Embryonic facial prominence (tissue), 1 donor: ENCODE data around the gene RNU6-8.

Experiments used
- DNase-seq: peaks from one replicate; pipeline ENCODE4 v3.0.0-alpha.2; 2016; ENCODE audit errors: extremely low spot score

Gene RNU6-8

DNA sequence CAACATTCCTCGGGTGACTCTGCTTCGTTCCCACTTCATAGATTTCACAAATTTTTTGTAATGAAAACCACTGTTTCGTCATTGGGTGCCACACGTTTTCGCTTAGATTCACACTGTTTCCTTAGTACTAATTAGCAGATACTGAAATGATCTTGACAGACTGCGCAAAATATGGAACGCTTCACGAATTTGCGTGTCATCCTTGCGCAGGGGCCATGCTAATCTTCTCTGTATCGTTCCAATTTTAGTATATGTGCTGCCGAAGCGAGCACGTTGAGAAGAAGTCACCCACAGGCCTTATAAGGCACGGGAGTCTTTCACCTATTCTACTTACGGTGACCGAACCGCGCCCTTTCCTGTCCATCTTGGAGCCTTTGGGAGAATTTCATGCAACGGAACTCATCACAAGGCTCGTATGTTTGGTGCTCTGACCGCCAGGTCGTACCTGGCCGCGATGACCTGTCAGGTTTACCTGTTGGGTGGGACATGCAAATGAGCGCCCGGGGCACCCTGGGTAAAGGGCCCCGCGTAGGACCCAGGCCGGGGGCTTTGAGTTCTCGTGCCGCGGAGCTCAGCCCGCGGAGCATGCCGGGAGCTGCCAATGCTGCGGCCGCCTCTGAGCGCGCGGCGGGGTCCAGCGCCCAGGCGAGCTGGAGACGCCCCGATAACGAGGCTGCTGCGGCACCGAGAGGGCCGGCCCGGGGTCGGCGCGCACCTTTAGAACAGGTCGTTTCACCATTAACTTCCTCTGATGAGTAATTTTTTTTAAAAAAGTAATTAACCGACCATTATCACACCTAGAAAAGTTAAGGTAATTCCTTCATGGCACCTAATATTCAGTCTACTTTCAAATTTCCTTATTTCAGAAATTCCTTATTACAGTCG is at the start of gene RNU6-8:
Gene RNU6-8, minus strand, starts transcription at position 272 of the 885 bp plus-strand sequence.
- peak; percentile 80 for DNase-seq

DNA sequence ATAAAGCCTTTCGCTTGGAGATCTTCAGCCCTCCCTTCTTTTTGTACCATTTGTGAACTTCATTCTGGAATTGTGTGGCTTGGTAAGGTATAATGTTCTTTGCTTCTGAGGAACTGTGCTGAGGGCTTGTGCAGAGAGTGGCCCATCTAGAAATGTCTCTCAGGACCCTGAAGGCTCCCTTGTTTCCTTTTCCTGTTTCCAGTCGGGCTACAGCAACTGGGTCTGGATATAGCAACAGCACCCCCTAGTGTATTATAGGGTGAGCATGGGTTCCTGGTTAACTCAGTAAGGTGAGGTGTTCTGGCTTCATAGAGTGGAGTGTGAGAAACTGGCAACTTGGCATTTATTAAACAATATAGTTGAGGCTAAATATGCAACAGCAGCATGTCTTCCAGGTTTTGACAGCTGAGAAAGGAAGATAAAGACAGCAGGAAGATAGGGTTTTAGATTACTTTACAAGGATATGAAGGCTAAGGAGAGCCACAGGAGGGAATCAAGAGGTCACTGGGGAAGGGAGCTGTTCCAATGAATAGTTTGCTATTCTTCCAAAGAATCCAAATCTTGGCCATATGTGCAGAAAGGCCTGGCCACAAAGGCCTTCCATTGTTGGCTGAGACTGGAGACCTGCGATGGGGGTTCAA is 49.1 kb upstream of the RNU6-8 start:
- DNase-seq: no peak

DNA sequence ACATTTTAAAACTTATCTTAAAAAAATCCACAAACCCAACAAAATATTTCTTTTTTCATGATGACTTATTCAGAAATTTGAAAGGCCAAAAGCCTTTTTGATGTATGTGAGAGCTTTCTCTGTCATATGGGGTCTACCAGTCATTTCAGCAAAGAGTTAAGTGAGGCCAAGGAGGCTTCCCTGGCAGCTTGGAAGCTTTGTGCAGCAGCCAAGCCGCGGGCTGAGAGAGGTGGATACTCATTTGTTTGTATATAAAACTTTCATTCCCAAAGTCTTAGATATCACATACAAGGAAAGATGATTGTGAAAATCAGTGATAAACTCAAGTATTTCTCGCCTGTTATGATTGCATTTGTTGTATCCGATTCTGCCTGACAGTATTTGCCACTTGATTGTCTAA is 48.5 kb upstream of the RNU6-8 start:
- DNase-seq: no peak

DNA sequence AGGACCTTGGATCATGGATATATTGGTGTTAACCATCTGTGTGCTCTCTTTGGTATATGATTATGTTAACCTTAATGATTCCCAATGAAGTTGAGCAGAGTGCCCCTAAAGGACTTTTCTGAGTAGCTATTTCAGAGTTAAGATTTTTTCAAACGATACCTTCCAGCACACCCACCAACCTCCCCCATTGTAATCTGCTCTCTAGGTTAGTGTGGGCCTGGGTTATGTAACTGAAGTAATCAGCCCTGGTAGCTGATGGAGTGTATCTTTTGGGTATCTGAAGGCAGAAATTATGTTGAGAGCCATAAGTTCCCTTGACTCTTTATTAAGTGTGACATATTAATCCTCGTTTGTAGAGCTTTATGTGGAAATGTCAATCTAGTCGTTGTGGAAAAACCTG is 47.6 kb upstream of the RNU6-8 start:
- no peak for DNase-seq

DNA sequence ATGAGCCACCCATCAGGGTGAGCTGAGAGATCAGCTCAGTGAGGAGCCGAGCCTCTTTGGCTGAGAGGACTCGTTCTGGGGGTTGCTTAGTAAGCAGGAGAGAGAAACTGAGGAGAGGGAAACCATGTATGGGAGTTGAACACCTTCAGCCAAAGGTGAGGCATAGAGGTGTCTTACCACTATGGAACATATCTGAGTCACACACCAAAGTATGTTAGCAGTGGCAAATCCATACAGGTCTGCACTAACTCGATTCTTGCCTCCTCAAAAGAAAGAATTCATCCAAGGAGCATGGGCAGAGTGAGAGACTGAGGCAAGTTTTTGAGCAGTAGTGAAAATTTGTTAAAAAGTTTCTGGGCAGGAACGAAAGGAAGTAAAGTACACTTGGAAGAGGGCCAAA is 46.7 kb upstream of the RNU6-8 start:
- no peak for DNase-seq

DNA sequence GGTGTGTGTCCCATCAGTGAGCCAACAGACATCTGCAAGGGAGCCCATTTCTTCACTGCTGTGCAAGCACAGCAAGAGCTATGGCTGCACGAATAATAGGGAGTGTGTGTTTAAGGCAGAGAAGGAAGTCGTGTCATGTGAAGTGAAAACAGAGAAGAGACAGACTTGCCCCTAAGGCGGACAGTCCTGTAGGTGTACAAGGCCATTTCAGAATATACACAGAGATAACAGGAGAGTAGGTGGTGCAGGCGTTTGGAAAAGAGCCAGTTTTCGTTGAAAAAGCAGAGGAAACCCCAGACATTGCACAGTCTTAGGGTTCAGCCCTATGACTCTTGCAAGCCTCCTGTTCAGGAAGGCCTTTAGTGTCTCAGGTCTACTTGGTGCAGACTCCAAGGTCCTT is 46.3 kb upstream of the RNU6-8 start:
- no peak for DNase-seq

DNA sequence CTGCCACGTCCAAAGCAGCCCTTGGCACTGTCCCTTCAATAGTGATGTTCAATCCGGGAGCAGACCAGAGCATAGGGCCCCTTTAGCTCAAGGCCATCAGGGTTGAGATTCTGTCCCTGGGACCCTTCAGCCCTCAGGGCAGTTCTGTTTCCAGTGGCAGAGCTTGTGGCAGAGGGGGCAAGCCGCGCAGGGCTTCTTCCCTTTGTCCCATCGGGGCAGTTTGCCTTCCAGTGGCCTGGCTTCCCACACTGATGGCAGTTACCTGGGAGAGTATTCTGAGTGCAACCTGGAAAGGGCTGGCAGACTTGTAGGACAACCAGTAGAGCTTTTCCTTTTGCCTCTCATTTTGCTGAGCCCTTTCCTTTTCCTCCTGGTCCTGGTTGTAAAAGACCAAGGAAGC is 43.7 kb upstream of the RNU6-8 start:
- DNase-seq: no peak

DNA sequence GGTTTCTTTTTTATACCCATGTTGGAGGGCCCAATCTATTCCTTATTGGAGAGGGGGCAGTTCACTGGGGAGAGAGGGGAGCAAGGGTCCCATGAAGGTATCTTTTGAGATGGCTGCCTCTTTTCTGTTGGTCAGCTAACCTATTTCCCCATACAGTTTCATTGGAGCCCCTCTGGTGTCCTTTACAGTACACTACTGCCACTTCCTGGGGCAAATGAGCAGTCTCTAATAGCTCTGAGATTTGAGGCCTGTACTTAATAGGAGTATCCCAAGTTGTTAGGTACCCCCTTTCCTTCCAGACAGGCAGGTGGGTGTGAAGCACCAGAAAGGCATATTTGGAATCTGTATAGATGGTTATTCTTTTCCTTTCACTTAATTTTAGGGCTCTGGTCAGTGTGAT is 41.3 kb upstream of the RNU6-8 start:
- DNase-seq: no peak

DNA sequence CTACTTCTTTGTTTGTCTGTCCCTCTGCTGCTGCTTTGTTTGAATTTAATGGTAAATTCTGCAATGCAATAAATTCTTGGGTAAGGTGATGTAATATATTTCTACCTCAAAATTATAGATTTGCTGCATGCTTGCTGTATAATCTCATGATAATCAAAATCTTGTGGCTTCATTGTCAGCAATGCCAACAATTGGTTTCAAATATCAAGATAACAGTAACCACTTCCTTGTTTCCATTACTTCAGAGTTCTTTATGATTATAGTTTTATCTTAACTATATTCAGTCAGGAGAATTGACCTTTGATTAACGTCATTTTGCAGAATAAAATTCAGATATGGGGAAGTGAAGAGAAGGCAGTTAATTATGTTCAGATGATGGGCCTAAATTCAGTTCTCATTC is 30.2 kb upstream of the RNU6-8 start:
- DNase-seq: no peak

DNA sequence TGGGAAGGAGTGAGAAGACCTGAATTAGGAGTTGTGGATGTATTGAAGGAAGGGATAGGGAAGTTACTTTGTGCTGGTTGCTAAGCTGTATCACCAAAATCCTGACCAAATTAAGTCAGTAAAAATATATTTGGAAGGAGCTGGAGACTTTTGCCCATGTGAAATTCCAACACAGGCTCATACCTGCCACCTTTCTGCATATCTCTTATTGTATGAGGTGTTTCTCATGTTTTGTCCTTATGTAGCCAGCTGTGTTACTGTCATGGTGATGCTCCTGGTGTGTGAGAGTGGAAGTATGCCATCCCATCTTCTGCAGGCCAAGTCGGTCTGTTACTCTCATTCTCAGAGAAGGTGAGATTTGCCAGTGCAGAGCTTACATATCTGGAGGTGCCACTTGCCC is 29.4 kb upstream of the RNU6-8 start:
- no peak for DNase-seq

DNA sequence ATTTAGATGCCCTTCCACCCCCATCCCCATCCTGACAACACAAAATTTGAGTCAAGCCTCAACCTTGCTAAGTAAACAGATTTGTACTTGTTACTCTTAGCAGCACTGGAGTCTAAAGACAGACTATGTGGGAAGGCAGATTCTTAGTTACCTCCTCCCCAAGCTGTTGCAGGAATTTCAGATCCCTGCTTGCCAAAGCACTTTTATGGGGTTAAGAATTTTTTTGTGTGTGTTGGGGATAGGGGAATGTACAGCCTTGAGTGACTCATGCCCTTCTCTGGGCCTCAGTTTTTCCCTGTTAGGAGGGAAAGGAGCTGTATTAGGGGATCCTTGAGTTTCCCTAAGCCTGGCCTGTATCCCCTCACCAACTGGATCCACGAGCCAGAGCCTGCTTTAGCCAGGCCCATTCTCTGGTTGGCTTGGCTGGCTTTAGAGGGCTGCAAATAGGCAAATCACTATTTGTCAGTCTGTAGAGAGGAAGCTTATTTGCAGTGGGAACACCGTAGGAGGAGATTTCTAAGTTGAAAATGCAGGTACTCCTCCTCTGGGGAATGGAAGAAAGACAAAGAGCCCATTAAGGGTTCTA is 27.7 kb upstream of the RNU6-8 start:
- no peak for DNase-seq

DNA sequence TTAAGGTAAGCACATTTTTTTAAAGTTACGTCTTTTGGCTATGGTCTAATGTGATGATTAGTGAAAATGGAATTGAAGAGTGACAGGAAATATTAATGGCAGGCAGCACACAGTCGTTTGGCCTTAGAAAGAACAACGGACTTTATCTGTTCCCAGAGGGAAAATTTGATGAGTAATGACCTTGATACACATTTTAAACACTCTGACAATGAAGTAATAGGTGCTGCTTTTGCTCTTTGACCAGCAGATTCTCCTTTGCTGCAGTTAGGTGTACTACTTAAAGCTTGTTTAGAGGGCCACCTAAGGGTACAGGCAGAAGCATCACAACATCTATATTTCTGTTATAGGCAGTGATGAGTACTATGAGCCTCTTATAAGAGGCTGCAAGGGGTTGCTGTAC is 27.1 kb upstream of the RNU6-8 start:
- DNase-seq: no peak

DNA sequence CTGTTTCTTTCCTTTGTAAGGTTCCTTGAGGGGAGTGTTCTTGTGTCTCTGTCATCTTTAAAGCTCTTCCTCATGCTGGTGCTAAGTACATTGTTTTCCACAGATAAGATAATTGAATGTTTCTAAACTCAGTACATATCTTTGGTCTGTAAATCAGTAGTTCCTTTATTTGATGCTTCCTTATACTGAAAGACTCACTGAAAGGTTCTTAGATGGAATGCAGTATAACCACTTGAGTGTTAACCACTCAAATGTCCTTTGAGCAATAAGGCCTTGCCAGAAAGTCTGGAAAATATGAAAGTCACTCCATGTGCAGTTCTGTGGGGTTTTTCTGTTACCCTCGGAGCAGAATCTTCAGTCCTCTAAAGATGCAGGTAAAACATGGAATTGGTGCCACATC is 23.0 kb upstream of the RNU6-8 start:
- no peak for DNase-seq

DNA sequence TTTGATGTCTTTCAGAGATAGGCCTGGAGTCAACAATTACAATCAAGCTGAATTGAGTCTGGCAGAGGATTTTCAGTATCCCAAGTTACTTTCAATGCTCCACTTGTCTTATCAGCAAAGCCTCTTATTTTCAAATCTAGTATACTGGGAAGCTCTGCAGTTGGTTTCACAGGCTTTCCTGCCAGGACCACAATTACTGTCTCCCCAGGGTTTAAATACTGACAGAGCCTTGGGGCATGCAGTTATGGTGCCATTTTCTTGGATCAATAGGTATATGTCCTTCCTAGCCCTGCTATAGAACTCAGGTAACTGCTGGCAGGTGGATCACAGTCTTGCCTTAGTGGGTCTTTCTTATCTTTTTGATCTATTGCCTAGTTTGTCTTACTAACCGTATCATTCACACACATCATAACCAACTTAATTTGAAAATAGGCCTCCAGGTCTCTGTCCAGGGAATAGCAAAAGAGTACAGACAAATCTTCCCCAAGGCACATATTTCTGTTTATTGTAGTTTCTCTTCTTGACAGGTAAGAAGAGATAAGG is 22.4 kb upstream of the RNU6-8 start:
- DNase-seq: no peak

DNA sequence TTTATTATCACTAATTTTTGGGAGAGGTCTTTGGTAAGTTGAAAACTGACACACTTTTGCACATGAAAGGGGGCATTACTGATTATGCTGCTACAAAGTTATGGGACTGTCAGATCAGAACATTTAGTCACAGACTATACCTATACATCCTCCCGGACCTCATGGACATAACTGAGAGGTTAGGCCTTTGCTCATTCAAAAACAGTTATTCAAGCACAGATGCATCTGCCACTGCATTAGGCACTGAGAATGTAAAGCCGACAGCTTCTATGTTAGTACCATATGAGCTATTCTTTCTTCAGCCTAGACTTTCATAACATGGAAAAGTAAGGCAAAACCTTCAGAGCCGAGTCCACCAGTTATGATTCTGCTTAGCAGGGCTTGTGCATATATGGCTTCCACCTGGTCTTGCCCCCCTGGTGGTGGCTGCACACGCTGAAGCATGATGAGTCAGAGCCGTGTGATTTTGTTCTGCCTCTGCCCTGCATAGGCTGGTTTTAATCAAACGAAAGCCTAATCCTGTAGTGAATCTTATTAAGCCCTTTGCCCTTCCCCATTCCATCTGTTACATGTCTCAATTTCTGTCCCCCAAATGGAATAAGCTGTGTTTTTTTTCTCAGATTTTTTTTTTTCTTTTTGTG is 21.8 kb upstream of the RNU6-8 start:
- no peak for DNase-seq

DNA sequence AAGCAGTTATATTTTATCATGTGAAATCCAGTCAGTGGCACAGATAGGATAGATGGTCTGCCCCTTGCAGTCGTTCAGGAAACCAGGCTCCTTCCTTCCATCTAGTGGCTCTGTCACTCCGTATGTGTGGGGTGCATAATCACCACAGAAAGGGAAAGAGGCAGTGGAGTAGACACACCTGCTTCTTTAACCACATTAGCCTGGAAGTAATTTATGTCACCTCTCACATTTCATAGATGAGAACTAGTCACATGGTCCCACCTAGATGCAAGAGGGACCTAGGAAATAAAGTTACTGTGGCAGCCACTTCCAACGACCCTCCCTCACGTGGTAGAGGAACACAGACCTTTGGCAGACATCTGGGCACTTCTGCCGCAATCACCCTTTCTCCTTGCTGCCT is 14.2 kb upstream of the RNU6-8 start:
- DNase-seq: no peak

DNA sequence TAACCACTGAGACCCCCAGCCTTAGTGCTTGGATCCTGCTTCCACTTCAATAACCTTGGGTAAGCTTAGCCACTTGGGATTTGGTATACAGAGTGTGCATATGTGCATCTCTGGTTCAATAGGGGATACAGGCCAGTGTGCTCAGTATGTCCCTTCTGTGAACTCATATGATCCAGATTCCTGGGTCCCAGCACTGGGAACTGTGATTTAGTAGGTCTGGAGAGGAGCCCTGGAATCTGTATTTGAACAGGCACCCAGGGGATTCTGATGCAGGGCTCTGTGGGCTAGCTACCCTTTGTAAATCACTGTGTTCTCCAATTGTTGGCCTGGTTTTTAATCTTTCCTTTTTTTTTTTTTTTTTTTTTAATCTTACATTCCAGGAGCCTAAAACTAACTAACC is 9.8 kb upstream of the RNU6-8 start:
- no peak for DNase-seq

DNA sequence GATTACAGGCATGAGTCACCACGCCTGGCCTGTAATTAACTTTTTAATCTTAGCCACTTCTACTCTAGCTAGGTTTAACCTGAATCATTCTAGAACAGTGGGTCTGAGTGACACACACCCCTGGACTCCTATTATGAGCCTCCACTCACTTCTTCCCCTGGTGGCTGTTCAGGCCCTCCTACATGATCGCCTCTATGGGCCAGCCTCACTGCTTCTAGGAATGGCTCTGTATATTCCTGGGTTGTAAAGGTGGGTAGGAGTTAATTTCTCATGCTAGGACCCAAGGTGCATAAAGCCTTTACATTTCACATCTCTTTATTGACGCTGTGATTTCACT is 8.0 kb upstream of the RNU6-8 start:
- DNase-seq: no peak

DNA sequence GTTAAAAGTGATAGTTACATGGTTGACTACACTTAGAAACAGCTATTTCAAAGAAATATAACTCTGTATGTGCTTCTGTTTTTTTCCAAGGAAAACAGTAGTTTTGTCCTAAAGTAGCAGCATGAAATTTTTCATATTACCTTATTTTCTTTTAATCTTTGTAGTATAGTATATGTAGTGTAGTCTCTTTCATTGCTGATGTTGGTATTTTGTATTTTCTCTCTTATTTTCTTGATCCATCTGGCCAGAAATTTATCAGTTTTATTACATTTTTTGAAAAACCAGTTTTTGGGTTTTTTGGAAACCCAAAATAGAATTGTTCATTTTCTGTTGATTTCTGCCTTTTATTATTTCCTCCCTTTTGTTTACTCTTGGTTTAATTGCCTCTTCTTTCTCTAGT is 6.4 kb upstream of the RNU6-8 start:
- no peak for DNase-seq

DNA sequence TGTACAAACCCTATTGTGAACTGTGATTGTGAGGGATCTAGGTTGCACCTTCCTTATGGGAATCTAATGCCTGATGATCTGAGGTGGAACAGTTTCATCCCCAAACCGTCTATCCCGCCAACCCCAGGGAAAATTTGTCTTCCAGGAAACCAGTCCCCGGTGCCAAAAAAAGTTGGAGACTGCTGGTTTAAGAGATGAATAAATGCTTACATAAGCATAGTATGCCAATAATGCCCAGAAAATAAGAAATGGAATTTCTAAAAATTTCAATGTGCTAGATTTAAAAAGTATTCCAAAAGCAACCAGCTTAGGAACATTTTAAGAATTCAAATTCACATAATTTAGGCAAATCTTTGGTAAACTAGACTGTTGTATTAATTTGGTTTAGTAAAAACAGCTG is 5.4 kb upstream of the RNU6-8 start:
- DNase-seq: no peak

DNA sequence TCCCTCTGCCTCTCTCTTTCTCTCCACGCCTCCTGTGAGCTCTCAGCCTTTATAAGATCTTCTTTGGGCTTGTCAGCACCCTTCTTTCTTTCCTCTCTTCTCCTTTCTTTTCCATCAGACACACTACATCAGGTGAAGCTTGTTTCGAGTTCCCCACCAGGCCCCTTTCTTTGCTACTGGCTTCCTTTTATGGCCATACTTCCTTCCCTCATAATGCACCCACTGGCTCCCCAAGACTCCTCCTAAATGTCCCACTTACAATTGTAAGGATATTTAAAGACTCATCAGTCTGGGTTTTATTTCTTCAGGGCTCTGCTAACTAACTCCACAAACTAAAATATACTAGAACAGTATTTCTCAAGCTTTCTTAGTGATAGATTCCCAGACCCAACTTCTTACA is 3.5 kb upstream of the RNU6-8 start:
- no peak for DNase-seq

DNA sequence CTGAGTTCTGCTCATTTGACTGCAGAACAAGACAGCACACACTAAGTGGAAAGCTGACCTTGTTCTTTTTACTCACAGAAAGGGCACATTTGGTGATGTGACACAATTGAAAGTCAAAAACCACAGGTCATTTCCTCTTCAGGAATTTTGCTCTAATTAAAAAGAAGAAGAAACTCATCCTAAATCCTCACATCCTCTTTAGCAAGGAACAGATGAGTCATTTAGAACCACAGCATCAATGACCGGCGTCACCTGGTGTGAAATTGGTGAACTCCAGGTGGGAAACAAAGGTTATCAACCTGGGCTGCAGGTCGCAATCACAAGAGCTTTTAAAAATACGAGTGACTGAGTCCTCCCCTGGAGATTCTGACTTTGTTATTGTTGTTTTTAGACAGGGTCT is 2.9 kb upstream of the RNU6-8 start:
- no peak for DNase-seq

DNA sequence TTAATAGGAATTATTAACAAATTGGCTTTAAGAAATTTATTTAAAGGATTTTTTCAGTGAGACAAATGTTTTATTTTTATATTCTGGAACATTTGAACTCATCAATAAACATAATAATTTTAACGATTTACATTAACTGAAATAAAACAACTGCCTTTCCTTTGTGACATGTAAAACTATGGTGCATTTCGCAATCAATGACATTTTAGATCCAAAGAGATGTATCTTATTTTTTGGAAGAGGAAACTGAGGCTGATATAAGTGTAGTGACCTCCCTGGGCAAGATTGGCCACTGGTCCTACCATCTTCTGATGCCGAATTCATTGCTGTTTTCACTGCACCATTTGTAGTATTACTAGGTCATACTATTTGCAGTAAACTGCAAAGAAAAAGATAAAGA is 2.5 kb upstream of the RNU6-8 start:
- DNase-seq: no peak
